BJ (cell line): Measurements from ENCODE around the gene CD36. TPM values are rescaled to one million over a fixed set of nuclear protein-coding genes. Genes with fewer than 3 reads are reported as not detected.

Experiments
- CTCF ChIA-PET: fragments of 350-600 bp; formaldehyde crosslinking; extraction: SDS; loops from one replicate; lab custom pipeline; 2021; ENCODE audit warnings: antibody characterized with exemption, inconsistent platforms; lab: Yijun Ruan, JAX
- POLR2A ChIA-PET: fragments of 300-600 bp; sonication (Branson Sonifier 250); formaldehyde crosslinking; extraction: SDS; loops from one replicate; lab custom pipeline; 2021; ENCODE audit warnings: antibody characterized with exemption; lab: Charles Lee
- DNase-seq: peaks from one replicate; pipeline ENCODE4 v3.0.0-alpha.2; 2011; ENCODE audit warnings: low read depth
- H3K27me3 ChIP-seq: 2 replicates; pipeline ENCODE4 v1.6.0; 2011; ENCODE audit warnings: low read length; ENCODE audit not compliant: control insufficient read depth, insufficient read depth
- H3K36me3 ChIP-seq: 2 replicates; pipeline ENCODE4 v1.5.1; 2011; ENCODE audit warnings: low read length; ENCODE audit not compliant: control insufficient read depth, insufficient read depth
- H3K4me3 ChIP-seq: 2 replicates; pipeline ENCODE4 v1.5.1; 2011; ENCODE audit warnings: low read depth, mild to moderate bottlenecking, control low read depth, low read length
- polyA plus RNA-seq: library from polyadenylated mRNA; depleted of rRNA; stranded (reverse); fragments of >200 nt; gene quantifications from 2 replicates; pipeline ENCODE4 v1.2.3, GENCODE V29; 2011
- TF ChIP-seq, protein P1 (sequence below): IDR thresholded peaks from 2 replicates; pipeline ENCODE4 v1.5.1; 2011; ENCODE audit warnings: low read depth, mild to moderate bottlenecking, control low read depth, inconsistent platforms, low read length, moderate library complexity; ENCODE audit not compliant: insufficient read depth

CD36 gene
- polyA plus RNA-seq, 1 experiment: 0.34 TPM

DNA sequence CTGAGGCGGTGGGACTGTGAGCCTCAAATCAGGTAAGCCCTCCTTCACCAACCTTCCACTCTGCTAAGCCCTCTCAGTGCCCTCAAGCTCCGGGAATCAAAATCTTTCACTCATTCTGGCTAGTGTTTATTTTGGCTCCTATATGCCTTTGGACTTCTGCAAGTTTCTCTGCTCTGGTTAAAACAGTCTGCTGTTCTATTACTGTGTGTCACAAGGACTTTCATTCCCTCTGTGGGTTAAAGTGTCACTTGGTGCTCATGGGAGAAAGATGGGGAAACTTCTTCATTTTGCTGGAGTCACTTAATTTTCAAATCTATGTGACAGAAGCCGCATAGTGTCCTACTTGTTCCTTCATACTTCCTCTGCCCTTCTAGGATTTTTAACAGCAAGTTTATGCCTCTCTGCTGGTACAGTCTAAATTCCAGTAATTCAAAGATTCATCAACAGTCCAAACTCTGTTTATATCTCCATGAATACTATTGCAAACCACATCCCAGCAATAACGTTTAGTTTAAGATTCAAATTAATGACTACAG, 61.3 kb downstream of the CD36 start:
- TF ChIP-seq, protein P1, sequence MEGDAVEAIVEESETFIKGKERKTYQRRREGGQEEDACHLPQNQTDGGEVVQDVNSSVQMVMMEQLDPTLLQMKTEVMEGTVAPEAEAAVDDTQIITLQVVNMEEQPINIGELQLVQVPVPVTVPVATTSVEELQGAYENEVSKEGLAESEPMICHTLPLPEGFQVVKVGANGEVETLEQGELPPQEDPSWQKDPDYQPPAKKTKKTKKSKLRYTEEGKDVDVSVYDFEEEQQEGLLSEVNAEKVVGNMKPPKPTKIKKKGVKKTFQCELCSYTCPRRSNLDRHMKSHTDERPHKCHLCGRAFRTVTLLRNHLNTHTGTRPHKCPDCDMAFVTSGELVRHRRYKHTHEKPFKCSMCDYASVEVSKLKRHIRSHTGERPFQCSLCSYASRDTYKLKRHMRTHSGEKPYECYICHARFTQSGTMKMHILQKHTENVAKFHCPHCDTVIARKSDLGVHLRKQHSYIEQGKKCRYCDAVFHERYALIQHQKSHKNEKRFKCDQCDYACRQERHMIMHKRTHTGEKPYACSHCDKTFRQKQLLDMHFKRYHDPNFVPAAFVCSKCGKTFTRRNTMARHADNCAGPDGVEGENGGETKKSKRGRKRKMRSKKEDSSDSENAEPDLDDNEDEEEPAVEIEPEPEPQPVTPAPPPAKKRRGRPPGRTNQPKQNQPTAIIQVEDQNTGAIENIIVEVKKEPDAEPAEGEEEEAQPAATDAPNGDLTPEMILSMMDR: no peak
- DNase-seq: no peak
- ChIA-PET CTCF (interaction anchor here (1.3 to 3.7 kb wide), 7 partner anchors 11 to 771 kb away, joined by 4 to 23 read pairs (median 5); no protein-coding TSS in a partner anchor), POLR2A (no interaction called here)
- Histone ChIP-seq H3K36me3 (no peaks in the 10 kb centered on the region), H3K4me3 (no peak overlapping the region), H3K27me3 (no peaks in the 10 kb centered on the region)

DNA sequence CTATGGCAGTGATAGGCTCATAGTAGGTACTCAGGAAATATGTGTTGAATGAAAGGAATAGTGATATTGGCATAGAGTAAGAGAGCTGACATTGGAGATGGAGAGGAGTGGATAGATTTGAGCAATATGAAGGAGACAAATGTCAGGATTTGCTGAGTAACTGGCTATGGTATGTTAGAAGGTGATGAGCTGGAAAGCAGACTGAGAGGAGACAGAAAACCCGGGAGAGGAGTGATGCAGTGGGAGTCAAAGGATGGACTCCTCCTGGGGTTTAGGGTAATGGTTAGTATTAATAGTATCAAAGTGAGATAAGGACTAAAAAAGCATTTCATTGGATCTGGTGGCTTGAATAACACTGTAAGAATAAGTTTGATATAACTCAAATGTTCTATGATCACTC, 64.8 kb downstream of the CD36 start:
- CTCF ChIA-PET: interaction anchor here (0.8 to 2.0 kb wide), 3 partner anchors 214 to 761 kb away, joined by 3 to 6 read pairs (median 4); no protein-coding TSS in a partner anchor
- H3K4me3 ChIP-seq: no peak overlapping the region
- POLR2A ChIA-PET: no interaction called here
- TF ChIP-seq, protein P1: no peak
- no peaks in the 10 kb centered on the region for H3K36me3 ChIP-seq
- no peak for DNase-seq
- H3K27me3 ChIP-seq: no peaks in the 10 kb centered on the region

DNA sequence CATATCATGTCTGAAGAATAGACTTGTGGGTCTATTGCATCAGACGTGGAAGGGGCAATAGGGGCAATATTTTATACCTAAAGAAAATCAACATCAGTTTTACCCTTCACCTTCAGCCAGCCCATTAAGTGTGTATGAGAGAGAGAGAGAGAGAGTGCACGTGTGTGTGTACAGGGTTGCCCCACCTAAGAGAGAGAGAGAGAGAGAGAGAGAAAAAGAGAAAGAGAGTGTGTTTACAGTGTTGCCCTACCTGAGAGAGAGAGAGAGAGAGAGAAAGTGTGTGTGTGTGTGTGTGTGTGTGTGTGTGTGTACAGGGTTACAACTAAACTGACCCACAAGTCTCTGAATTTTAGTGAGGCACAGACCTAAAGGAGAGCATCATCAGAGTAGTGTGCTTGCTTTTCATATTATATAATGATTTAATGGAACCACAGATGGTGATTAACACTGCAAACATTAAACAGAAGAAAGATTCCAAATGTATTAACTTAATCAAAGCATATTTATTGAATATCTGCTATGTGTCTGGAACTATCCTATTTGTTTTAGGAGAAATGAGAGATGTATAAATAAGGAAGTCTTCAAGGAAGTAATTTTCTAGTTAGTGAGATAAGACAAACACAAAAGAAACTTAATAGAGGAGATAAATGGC, 66.8 kb downstream of the CD36 start:
- CTCF ChIA-PET: no interaction called here
- DNase-seq: no peak
- POLR2A ChIA-PET: no interaction called here
- no peak overlapping the region for H3K4me3 ChIP-seq
- TF ChIP-seq, protein P1: no peak
- H3K27me3 ChIP-seq: no peaks in the 10 kb centered on the region
- H3K36me3 ChIP-seq: no peaks in the 10 kb centered on the region

DNA sequence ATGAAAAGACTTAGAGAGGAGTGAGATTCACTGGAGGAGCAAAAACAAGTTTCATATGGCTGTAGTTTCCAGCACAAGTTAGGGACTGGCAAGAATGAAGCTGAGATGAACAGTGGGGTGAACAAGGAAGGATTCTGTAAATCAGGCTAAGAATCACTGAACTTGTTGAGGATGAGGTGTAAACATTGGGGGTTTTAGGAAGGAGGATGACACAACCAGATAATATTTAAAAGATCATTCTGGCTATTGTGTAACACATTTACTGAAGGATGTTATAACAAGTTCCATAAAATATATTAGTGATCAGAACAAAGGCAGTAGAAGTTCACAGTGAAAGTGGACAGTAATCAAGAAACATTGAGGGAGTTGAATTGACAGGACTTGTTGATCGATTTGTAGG, 68.9 kb downstream of the CD36 start:
- Histone ChIP-seq H3K4me3 (no peak overlapping the region), H3K27me3 (no peaks in the 10 kb centered on the region), H3K36me3 (no peaks in the 10 kb centered on the region)
- TF ChIP-seq, protein P1: no peak
- DNase-seq: no peak
- ChIA-PET POLR2A (no interaction called here), CTCF (interaction anchor here (0.6 kb wide), 1 partner anchor 342 kb away, joined by 4 read pairs; no protein-coding TSS in a partner anchor)

DNA sequence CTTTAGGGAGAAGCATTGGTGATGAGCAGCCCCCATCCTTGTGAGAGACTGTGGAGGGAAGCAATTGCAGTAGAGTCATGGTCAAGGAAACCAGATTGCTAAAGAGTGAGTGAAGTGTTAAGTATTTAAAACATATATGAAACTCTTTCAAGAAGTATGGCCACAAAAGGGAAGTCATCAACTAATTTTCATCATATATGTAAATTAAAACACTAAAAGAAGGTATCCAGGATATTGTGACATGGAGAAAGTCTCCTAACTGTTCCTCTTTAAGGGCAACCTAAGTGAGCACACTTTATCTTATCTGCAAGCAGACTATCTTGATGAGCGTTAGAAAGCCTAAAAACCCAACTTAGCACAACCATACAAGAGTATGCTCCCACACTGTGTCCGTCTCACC, 69.7 kb downstream of the CD36 start:
- no peak for DNase-seq
- CTCF ChIA-PET: no interaction called here
- POLR2A ChIA-PET: no interaction called here
- no peak overlapping the region for H3K4me3 ChIP-seq
- TF ChIP-seq, protein P1: no peak
- no peaks in the 10 kb centered on the region for H3K27me3 ChIP-seq
- no peaks in the 10 kb centered on the region for H3K36me3 ChIP-seq
